Measurements from ENCODE around the gene MT1F.

The MT1F gene

GRCh38 chr16:56688762-56689161 lies 31.0 kb downstream of the MT1F start:
- no peak for TF ChIP-seq CTCF (conservative IDR thresholded peaks at IDR 0.05)
- no peak overlapping the region for H3K27ac ChIP-seq

GRCh38 chr16:56689171-56689570 lies 31.4 kb downstream of the MT1F start:
- no peak for TF ChIP-seq CTCF (conservative IDR thresholded peaks at IDR 0.05)
- no peak overlapping the region for H3K27ac ChIP-seq

GRCh38 chr16:56690420-56691122 lies 32.8 kb downstream of the MT1F start:
- no peak overlapping the region for H3K27ac ChIP-seq
- TF ChIP-seq CTCF (conservative IDR thresholded peaks at IDR 0.05): no peak

- H3K27ac ChIP-seq: no peak overlapping the region
- no peak for TF ChIP-seq CTCF (conservative IDR thresholded peaks at IDR 0.05)
These were observed 34.1 kb downstream of the MT1F start for GRCh38 chr16:56691885-56692284.

GRCh38 chr16:56695246-56695645 lies 37.5 kb downstream of the MT1F start:
- no peak overlapping the region for H3K27ac ChIP-seq
- no peak for TF ChIP-seq CTCF (conservative IDR thresholded peaks at IDR 0.05)

- H3K27ac ChIP-seq: no peak overlapping the region
- no peak for TF ChIP-seq CTCF (conservative IDR thresholded peaks at IDR 0.05)
These were observed 39.8 kb downstream of the MT1F start for GRCh38 chr16:56697456-56698155.

GRCh38 chr16:56700195-56700594 lies 42.4 kb downstream of the MT1F start:
- TF ChIP-seq CTCF (conservative IDR thresholded peaks at IDR 0.05): no peak
- no peak overlapping the region for H3K27ac ChIP-seq
